IMR-90 (cell line): ENCODE measurements around the gene GTF3C1.

Experiments used
- RFX5 ChIP-seq: IDR thresholded peaks from 2 replicates; pipeline ENCODE4 v1.8.0; 2012; ENCODE audit warnings: low read depth, mild to moderate bottlenecking, low read length, moderate library complexity
- TF ChIP-seq, protein P1 (sequence below): fragments of 150-350 bp; IDR thresholded peaks from 2 replicates; pipeline ENCODE4 v1.6.1; 2017; ENCODE audit warnings: mild to moderate bottlenecking, antibody characterized with exemption, low read length, low read depth

DNA sequence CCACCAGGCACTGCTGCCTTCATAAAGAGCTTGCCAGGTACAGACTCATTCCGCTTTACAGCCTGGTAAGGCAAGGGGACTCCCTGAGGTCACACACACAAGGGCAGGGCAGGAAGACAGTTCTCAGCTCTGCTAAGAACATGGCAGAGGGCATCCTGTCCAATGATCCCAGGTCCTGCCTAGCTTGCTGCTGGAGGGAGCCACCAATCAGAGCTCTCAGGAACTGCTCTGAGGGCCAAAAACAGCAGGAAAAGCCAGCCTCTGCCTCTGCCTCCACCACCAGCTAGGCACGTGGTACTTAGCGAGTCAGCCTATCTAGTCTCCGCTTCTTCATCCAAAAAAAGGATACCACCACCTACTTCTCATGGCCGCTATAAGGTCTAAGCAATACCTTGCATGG, 66.1 kb downstream of the GTF3C1 start:
- TF ChIP-seq, protein P1, sequence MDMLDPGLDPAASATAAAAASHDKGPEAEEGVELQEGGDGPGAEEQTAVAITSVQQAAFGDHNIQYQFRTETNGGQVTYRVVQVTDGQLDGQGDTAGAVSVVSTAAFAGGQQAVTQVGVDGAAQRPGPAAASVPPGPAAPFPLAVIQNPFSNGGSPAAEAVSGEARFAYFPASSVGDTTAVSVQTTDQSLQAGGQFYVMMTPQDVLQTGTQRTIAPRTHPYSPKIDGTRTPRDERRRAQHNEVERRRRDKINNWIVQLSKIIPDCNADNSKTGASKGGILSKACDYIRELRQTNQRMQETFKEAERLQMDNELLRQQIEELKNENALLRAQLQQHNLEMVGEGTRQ = no peak
- TF ChIP-seq RFX5 = no peak
